ENCODE data around the gene TRIM41. TPM values are rescaled to one million over a fixed set of nuclear protein-coding genes. Genes with fewer than 3 reads are reported as not detected.

Gene TRIM41
- total RNA-seq, 1 donor from 2014 or later: 17.5 TPM

- peak overlapping the region; percentile 81 for H3K4me3 ChIP-seq (ENCODE audit: low read depth, low read length)
- no peaks in the 10 kb centered on the region for H3K27me3 ChIP-seq (ENCODE audit: control insufficient read depth, insufficient read depth, low read length)
- DNase-seq (ENCODE audit: low read depth): no peak
- TF ChIP-seq CTCF (IDR thresholded peaks at IDR 0.05; ENCODE audit: insufficient read depth, low read length, poor library complexity, severe bottlenecking): no peak
- H3K36me3 ChIP-seq (ENCODE audit: control insufficient read depth, insufficient read depth, low read length): no peaks in the 10 kb centered on the region
Measured at GRCh38 chr5:181192337-181193046, 30.6 kb upstream of the TRIM41 start.

GRCh38 chr5:181193656-181194055, 29.4 kb upstream of the TRIM41 start:
- no peak for TF ChIP-seq CTCF (IDR thresholded peaks at IDR 0.05; ENCODE audit: insufficient read depth, low read length, poor library complexity, severe bottlenecking)
- DNase-seq (ENCODE audit: low read depth): no peak
- H3K27me3 ChIP-seq (ENCODE audit: control insufficient read depth, insufficient read depth, low read length): no peaks in the 10 kb centered on the region
- no peak overlapping the region for H3K4me3 ChIP-seq (ENCODE audit: low read depth, low read length)
- H3K36me3 ChIP-seq (ENCODE audit: control insufficient read depth, insufficient read depth, low read length): no peaks in the 10 kb centered on the region

GRCh38 chr5:181194489-181195248, 28.4 kb upstream of the TRIM41 start:
- no peaks in the 10 kb centered on the region for H3K36me3 ChIP-seq (ENCODE audit: control insufficient read depth, insufficient read depth, low read length)
- DNase-seq (ENCODE audit: low read depth): no peak
- no peak overlapping the region for H3K4me3 ChIP-seq (ENCODE audit: low read depth, low read length)
- H3K27me3 ChIP-seq (ENCODE audit: control insufficient read depth, insufficient read depth, low read length): no peaks in the 10 kb centered on the region
- TF ChIP-seq CTCF (IDR thresholded peaks at IDR 0.05; ENCODE audit: insufficient read depth, low read length, poor library complexity, severe bottlenecking): no peak

- TF ChIP-seq CTCF (IDR thresholded peaks at IDR 0.05; ENCODE audit: insufficient read depth, low read length, poor library complexity, severe bottlenecking): no peak
- Histone ChIP-seq H3K36me3 (ENCODE audit: control insufficient read depth, insufficient read depth, low read length) (no peaks in the 10 kb centered on the region), H3K27me3 (ENCODE audit: control insufficient read depth, insufficient read depth, low read length) (no peaks in the 10 kb centered on the region), H3K4me3 (ENCODE audit: low read depth, low read length) (no peak overlapping the region)
- no peak for DNase-seq (ENCODE audit: low read depth)
Measured at GRCh38 chr5:181195249-181195761, 27.8 kb upstream of the TRIM41 start.

GRCh38 chr5:181197326-181197951, 25.6 kb upstream of the TRIM41 start:
- no peaks in the 10 kb centered on the region for H3K36me3 ChIP-seq (ENCODE audit: control insufficient read depth, insufficient read depth, low read length)
- no peak for DNase-seq (ENCODE audit: low read depth)
- TF ChIP-seq CTCF (IDR thresholded peaks at IDR 0.05; ENCODE audit: insufficient read depth, low read length, poor library complexity, severe bottlenecking): no peak
- H3K27me3 ChIP-seq (ENCODE audit: control insufficient read depth, insufficient read depth, low read length): no peaks in the 10 kb centered on the region
- H3K4me3 ChIP-seq (ENCODE audit: low read depth, low read length): no peak overlapping the region
